Stomach smooth muscle (tissue), 2 donors: ENCODE data around the gene DEK.
"Not testable (repeated sequence)": the region's sequence is repeated elsewhere in the genome, so short reads cannot be mapped to it uniquely, and the experiment has no call there.

ENCODE experiments used
- H3K27ac ChIP-seq: one replicate; pipeline ENCODE4 v1.7.0; 2013; ENCODE audit warnings: mild to moderate bottlenecking, low read length, inconsistent platforms
- H3K27me3 ChIP-seq, 2 donors: one replicate each; pipeline ENCODE4 v1.7.0; 2013; ENCODE audit warnings: low read length in 2 of 2; ENCODE audit not compliant: insufficient read depth in 2 of 2, control insufficient read depth in 1 of 2
- H3K36me3 ChIP-seq, 2 donors: one replicate each; pipeline ENCODE4 v1.7.0; 2013; ENCODE audit warnings: low read length in 2 of 2; ENCODE audit not compliant: control insufficient read depth in 2 of 2, insufficient read depth in 2 of 2
- H3K4me1 ChIP-seq: one replicate; pipeline ENCODE4 v1.7.0; 2013; ENCODE audit warnings: low read length; ENCODE audit not compliant: control insufficient read depth, insufficient read depth
- H3K4me3 ChIP-seq, 2 donors: one replicate each; pipeline ENCODE4 v1.7.0; 2013; ENCODE audit warnings: low read length in 2 of 2
- H3K9ac ChIP-seq, 2 donors: one replicate each; pipeline ENCODE4 v1.7.0; 2013; ENCODE audit warnings: low read length in 2 of 2, mild to moderate bottlenecking in 1 of 2
- H3K9me3 ChIP-seq, 2 donors: one replicate each; pipeline ENCODE4 v1.7.0; 2013; ENCODE audit warnings: low read length in 2 of 2; ENCODE audit not compliant: control insufficient read depth in 2 of 2
- donor health status: healthy.
- donor health status: Pancreatic carcinoma.

The DEK gene

DNA sequence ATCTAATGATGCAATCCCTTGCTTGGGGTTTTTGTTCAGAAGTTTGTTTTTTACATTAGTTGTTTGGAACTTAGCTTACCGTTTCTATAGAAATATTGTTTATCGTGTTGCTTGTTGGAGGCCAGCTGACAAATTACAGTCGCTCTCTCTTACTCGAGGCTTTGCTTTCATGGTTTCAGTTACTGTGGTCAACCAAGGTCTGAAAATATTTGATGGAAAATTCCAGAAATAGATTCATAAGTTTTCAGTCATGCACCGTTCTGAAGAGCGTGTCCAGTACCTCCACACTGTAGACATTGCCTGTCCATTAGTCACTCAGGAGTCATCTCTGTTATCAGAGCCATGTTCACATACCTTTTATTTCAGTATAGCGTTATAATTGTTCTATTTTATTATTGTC, 47.9 kb downstream of the DEK start:
- no peak overlapping the region for H3K9ac ChIP-seq
- H3K27ac ChIP-seq: no peak overlapping the region
- H3K36me3 ChIP-seq: peaks cover 21 to 32% of the 10 kb centered on the region in 2 donors

DNA sequence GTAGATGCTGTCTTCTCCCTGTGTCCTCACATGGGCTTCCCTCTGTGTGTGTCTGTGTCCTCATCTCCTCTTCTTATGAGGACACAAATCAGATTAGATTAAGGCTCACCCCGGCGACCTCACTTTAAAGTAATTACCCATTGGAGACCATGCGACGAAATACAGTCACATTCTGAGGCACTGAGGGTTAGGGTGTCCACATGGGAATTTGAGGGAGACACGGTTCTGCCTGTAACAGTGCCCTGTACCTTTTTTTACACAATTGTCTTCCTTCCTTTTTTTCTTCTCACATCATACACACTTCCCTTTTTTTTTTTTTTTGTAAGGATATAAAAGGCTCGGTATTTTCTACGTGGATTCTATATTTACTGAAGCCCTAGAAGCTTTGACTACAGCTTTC, 48.9 kb downstream of the DEK start:
- no peaks in the 10 kb centered on the region for H3K4me1 ChIP-seq
- no peaks in the 10 kb centered on the region for H3K9me3 ChIP-seq
- H3K36me3 ChIP-seq: peaks cover 21 to 30% of the 10 kb centered on the region in 2 donors
- H3K4me3 ChIP-seq: no peak overlapping the region
- no peak overlapping the region for H3K9ac ChIP-seq
- no peaks in the 10 kb centered on the region for H3K27me3 ChIP-seq
- no peak overlapping the region for H3K27ac ChIP-seq

More for the DNA sequence above, 47.9 kb downstream of the DEK start:
- Histone ChIP-seq H3K4me1 (no peaks in the 10 kb centered on the region), H3K9me3 (no peaks in the 10 kb centered on the region), H3K27me3 (no peaks in the 10 kb centered on the region), H3K4me3 (no peak overlapping the region)

DNA sequence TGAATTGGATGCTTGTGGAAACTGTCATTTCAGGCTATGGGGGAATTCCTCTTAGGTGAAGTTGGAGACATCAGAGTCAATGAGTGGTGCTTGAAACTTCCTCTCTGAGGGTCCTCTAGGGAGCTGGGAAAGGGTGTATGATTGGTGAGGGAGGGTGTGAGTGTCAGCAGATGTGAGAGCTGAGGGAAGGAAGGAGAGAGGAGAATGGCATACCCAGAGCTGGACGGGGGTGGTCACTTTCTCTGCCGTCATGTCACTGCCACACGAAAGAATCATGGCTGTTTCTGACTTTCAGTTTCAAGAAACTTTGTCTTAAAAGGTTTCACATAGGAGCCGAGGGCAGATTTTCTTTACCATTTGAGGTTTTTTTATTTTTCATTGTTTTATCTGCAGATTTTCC, 50.3 kb downstream of the DEK start:
- Histone ChIP-seq H3K9ac (no peak overlapping the region), H3K4me1 (peaks cover 9% of the 10 kb centered on the region), H3K27me3 (no peaks in the 10 kb centered on the region), H3K9me3 (no peaks in the 10 kb centered on the region), H3K27ac (no peak overlapping the region), H3K4me3 (no peak overlapping the region), H3K36me3 (peaks cover 21 to 30% of the 10 kb centered on the region in 2 donors)

DNA sequence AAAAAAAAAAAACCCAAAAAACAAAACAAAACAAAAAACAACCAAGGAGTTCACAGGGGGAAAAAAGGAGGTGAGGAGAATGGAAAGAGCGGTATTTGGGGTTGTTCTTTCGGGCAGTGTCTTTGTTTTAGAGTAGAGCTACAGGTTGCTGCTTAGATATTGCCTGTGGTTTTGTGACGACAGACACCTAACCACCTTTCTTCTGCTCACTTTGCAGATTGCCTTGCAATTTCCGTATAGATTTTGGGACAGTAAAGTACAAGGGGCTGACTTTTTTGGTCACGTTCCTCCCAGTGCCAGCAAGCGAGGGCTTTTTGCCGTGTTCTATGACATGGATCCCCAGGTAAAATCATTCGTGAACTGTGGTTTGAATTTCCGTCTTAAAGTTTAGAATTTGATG, 50.9 kb downstream of the DEK start:
- H3K4me3 ChIP-seq: no peak overlapping the region
- H3K36me3 ChIP-seq: peaks cover 21 to 28% of the 10 kb centered on the region in 2 donors
- H3K27me3 ChIP-seq: no peaks in the 10 kb centered on the region
- peaks cover 10% of the 10 kb centered on the region for H3K4me1 ChIP-seq
- H3K27ac ChIP-seq: no peak overlapping the region
- H3K9ac ChIP-seq: no peak overlapping the region
- no peaks in the 10 kb centered on the region for H3K9me3 ChIP-seq

DNA sequence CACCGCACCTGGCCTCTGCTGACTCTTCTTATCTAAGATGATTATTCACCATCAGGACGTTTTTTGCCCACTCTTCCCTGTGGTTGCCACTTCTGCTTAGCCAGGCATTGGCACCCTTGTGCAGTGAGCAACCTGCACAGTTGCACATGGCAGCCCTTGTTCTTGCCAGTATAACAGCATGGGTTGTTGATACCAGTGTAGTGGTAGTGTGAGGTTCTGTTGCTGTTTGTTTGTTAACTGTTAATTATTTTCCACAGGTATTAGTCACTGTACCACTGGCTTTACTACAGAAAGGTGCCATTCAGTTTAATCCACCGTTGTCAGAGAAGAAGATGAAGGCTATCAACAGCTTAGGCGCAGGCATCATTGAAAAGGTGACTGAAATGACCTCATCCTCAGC, 52.1 kb downstream of the DEK start:
- no peaks in the 10 kb centered on the region for H3K27me3 ChIP-seq
- no peak overlapping the region for H3K4me3 ChIP-seq
- no peaks in the 10 kb centered on the region for H3K9me3 ChIP-seq
- H3K4me1 ChIP-seq: peaks cover 12% of the 10 kb centered on the region
- no peak overlapping the region for H3K27ac ChIP-seq
- no peak overlapping the region for H3K9ac ChIP-seq
- H3K36me3 ChIP-seq: peaks cover 17 to 24% of the 10 kb centered on the region in 2 donors

DNA sequence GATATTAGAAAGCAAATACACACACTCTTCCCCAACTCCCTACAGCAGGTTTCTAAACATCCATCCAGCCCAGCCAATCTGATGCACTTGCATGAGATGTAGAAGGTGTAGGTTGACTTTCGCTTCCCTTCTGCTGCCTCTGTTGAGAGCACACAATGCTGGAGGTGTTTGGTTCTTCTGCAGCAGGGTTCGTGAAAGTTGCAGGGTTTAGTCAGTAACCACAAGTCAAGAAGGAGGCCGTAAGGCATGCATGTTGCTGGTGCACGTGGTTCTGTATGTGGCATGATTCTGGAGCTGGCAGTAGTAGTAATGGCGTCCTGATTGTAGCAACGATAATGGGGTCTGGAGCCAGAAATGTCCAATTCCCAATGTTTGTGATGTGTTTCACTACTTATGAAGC, 53.0 kb downstream of the DEK start:
- no peaks in the 10 kb centered on the region for H3K9me3 ChIP-seq
- no peak overlapping the region for H3K4me3 ChIP-seq
- peaks cover 18% of the 10 kb centered on the region for H3K4me1 ChIP-seq
- H3K9ac ChIP-seq: no peak overlapping the region
- no peaks in the 10 kb centered on the region for H3K27me3 ChIP-seq
- peaks cover 14 to 24% of the 10 kb centered on the region in 2 donors for H3K36me3 ChIP-seq
- no peak overlapping the region for H3K27ac ChIP-seq

DNA sequence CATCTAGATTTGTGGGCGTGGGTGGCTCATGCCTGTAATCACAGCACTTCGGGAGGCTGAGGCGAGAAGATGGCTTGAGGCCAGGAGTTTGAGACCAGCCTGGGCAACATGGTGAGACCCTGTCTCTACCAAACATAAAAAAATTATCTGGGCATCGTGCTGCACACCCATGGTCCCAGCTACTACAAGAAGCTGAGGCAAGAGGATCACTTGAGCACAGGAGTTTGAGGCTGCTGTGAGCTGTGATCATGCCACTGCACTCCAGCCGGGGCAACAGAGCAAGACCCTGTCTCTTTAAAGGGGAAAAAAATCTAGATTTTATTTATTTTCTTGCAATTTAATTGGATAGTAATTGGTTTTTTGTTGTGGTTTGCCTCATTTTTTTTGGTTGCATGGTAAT, 53.6 kb downstream of the DEK start:
- Histone ChIP-seq H3K4me3 (no peak overlapping the region), H3K9me3 (no peaks in the 10 kb centered on the region), H3K27ac (peak overlapping the region; percentile 60), H3K4me1 (peaks cover 18% of the 10 kb centered on the region), H3K36me3 (peaks cover 11 to 23% of the 10 kb centered on the region in 2 donors), H3K9ac (no peak overlapping the region), H3K27me3 (no peaks in the 10 kb centered on the region)

DNA sequence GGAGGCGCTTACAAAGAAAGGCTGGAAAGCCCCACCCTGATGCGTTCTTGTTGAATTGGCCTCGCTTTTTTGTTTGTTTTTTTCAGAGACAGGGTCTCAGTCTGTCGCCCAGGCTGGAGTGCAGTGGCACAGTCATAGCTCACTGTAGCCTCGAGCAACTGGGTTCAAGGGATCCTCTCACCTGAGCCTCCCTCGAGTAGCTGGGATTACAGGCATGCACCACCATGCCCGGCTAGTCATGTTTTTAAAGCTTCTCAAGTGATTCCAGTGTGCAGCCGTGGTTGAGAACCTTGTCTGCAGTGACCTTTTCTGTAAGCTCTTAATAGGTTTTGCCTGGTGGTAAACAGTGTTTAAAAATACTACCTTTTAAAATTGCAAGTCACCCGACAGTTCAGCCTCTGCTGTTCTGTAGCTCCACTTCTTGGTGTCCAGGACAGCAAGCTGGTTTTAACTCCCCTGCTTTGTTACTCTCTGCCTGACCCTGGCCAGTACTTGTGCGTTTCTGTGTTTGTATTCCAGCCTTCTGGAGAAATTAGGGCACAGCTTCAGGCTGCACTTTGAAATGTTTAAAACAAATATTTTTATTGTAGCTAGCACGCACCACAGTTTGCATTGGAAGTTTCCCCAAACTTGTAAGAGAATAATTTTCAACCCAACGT, 54.7 kb downstream of the DEK start:
- Histone ChIP-seq H3K27ac (peak overlapping the region; percentile 60), H3K9ac (peak overlapping the region in 1 of 2 donors; percentile 9)

DNA sequence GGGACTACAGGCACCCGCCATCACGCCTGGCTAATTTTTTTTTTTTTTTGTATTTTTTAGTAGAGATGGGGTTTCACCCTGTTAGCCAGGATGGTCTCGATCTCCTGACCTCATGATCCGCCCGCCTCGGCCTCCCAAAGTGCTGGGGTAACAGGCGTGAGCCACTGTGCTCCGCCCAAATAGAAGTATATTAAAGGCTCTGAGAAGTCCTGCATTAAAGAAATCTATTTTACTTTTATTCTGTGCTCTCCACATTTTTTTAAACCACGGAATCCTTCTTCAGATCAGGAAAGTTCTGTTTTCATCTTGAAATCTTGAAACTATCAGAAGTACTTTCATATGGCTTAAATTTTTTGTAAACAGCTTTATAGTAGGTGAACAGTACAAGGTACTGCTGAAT, 55.6 kb downstream of the DEK start:
- Histone ChIP-seq H3K27ac (peak overlapping the region; percentile 60), H3K4me1 (peaks cover 18% of the 10 kb centered on the region)
- H3K9me3 ChIP-seq, H3K36me3 ChIP-seq, H3K9ac ChIP-seq, H3K4me3 ChIP-seq, H3K27me3 ChIP-seq: not testable (repeated sequence)

More for the DNA sequence above, 54.7 kb downstream of the DEK start:
- peak overlapping the region in 1 of 2 donors; percentile 29 for H3K4me3 ChIP-seq
- no peaks in the 10 kb centered on the region for H3K9me3 ChIP-seq
- no peaks in the 10 kb centered on the region for H3K27me3 ChIP-seq
- peaks cover 4 to 17% of the 10 kb centered on the region in 2 donors for H3K36me3 ChIP-seq
- H3K4me1 ChIP-seq: peaks cover 18% of the 10 kb centered on the region

DNA sequence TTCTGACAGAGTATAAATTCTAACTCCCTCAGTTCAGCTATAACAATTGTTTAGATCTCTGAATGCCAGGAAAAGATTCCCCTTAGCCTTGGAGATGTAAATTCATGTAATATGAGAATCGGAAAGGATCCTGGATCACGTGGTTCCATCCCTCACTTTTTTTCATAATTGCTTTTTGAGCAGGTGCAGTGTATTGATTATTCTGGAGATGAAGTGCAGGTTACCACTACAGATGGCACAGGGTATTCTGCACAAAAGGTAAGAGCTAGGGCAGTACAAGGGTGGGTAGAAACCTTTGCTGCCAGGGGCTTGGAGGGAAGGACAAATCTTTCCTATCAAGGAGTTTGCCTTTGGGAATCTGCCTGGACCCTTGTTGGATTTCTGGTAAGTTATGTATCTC, 56.4 kb downstream of the DEK start:
- peaks cover 18% of the 10 kb centered on the region for H3K4me1 ChIP-seq
- peaks cover 0 to 4% of the 10 kb centered on the region in 2 donors for H3K36me3 ChIP-seq
- H3K27ac ChIP-seq: peak overlapping the region; percentile 95
- H3K9me3 ChIP-seq: no peaks in the 10 kb centered on the region
- no peaks in the 10 kb centered on the region for H3K27me3 ChIP-seq
- peak overlapping the region; percentile 53 to 55 for H3K9ac ChIP-seq
- H3K4me3 ChIP-seq: peak overlapping the region; percentile 10 to 45

DNA sequence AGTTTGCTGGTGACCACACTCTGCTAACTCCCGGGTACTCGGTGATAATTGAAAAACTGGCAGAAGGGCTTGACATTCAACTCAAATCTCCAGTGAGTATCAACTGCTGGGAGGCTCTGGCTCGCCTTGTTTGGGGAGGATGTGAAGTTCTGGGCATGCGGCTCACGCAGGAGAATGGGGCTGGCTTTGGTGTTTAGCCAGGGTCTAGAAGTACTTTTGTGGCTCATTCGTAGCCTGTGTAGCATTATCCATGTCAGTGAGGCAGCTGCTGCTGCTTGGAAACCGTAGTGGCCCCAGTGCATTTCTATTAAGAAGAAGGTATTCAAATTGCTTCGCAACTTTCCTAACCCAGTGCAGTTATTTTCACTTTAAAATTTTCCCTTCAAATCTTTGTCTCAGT, 56.9 kb downstream of the DEK start:
- Histone ChIP-seq H3K27me3 (no peaks in the 10 kb centered on the region), H3K4me1 (peaks cover 18% of the 10 kb centered on the region), H3K9ac (peak overlapping the region; percentile 53 to 58), H3K9me3 (no peaks in the 10 kb centered on the region), H3K36me3 (peaks cover 0 to 3% of the 10 kb centered on the region in 2 donors), H3K27ac (peak overlapping the region; percentile 95), H3K4me3 (peak overlapping the region; percentile 10 to 45)
